GM19468 (cell line): ENCODE data around the gene RDH11.

Experiments used
- ATAC-seq: cut with Tn5 transposase; IDR thresholded peaks from one replicate; pipeline ENCODE4 v1.9.1; 2021; ENCODE audit warnings: mild to moderate bottlenecking, moderate library complexity, moderate number of reproducible peaks; ENCODE audit not compliant: unreplicated experiment; ENCODE audit errors: extremely low read depth

RDH11 gene

GRCh38 chr14:67653651-67654280, 41.8 kb downstream of the RDH11 start:
- no peak for ATAC-seq

GRCh38 chr14:67652189-67652588, 43.4 kb downstream of the RDH11 start:
- ATAC-seq, result no peak

GRCh38 chr14:67650694-67651093, 44.9 kb downstream of the RDH11 start:
- ATAC-seq, result no peak

- ATAC-seq, result no peak
Measured at GRCh38 chr14:67650151-67650550, 45.4 kb downstream of the RDH11 start.

- no peak for ATAC-seq
Measured at GRCh38 chr14:67646131-67646530, 49.4 kb downstream of the RDH11 start.

- ATAC-seq, result no peak
Measured at GRCh38 chr14:67645414-67645813, 50.1 kb downstream of the RDH11 start.

GRCh38 chr14:67644428-67644827, 51.1 kb downstream of the RDH11 start:
- no peak for ATAC-seq

- no peak for ATAC-seq
Measured at GRCh38 chr14:67643713-67644112, 51.9 kb downstream of the RDH11 start.

GRCh38 chr14:67641902-67642749, 53.4 kb downstream of the RDH11 start:
- ATAC-seq, result no peak

- ATAC-seq, result no peak
Measured at GRCh38 chr14:67641480-67641879, 54.1 kb downstream of the RDH11 start.

- ATAC-seq, result no peak
Measured at GRCh38 chr14:67638642-67639041, 56.9 kb downstream of the RDH11 start.

GRCh38 chr14:67636361-67636919, 59.1 kb downstream of the RDH11 start:
- no peak for ATAC-seq

GRCh38 chr14:67633451-67634147, 62.0 kb downstream of the RDH11 start:
- ATAC-seq, result no peak

GRCh38 chr14:67630938-67631337, 64.6 kb downstream of the RDH11 start:
- no peak for ATAC-seq

- ATAC-seq, result no peak
Measured at GRCh38 chr14:67630186-67630585, 65.4 kb downstream of the RDH11 start.

- ATAC-seq, result no peak
Measured at GRCh38 chr14:67627519-67627918, 68.0 kb downstream of the RDH11 start.
